ENCODE data around the gene RPL22. TPM values are rescaled to one million over a fixed set of nuclear protein-coding genes. Genes with fewer than 3 reads are reported as not detected.

Gene RPL22
- total and polyA plus RNA-seq, 2 of the 4 experiments (the other 2 are of a cell fraction) = 26.2 to 131 TPM

- TF ChIP-seq CTCF (conservative IDR thresholded peaks at IDR 0.05; ENCODE audit: low read depth, low read length) (peak; percentile 93), FOS (IDR thresholded peaks at IDR 0.05; ENCODE audit: low read depth, low read length) (no peak)
These were observed 47.4 kb upstream of the RPL22 start (continued) for GRCh38 chr1:6246497-6247467.

Data from IMR-90 (cell line).